Measurements from ENCODE around the gene TNS2. TPM values are rescaled to one million over a fixed set of nuclear protein-coding genes. Genes with fewer than 3 reads are reported as not detected.

The TNS2 gene
- total and polyA plus RNA-seq, 2 of the 13 experiments (the other 11 are each of a cell fraction or from before 2014, with no cell fraction given), result 8.9 to 20.4 TPM

DNA sequence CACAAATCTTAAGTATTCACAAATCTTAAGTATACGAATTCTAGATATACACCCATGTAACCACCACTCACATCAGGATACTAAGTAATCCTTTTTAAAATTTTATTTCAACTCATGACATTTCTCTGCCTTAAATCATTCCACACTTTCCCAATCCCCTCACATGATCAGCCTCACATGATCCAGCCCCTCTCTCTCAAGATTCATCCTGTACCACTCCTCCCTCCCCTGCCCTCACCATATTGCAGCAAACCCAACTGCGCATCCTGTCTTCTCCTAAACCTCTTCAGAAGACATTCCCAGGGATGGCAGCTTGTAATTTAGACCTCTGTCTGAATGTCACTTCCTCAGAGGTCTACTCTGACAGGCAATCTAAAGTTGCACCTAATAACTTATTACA lies 45.3 kb upstream of the TNS2 start (continued):
- TF ChIP-seq, protein P1, sequence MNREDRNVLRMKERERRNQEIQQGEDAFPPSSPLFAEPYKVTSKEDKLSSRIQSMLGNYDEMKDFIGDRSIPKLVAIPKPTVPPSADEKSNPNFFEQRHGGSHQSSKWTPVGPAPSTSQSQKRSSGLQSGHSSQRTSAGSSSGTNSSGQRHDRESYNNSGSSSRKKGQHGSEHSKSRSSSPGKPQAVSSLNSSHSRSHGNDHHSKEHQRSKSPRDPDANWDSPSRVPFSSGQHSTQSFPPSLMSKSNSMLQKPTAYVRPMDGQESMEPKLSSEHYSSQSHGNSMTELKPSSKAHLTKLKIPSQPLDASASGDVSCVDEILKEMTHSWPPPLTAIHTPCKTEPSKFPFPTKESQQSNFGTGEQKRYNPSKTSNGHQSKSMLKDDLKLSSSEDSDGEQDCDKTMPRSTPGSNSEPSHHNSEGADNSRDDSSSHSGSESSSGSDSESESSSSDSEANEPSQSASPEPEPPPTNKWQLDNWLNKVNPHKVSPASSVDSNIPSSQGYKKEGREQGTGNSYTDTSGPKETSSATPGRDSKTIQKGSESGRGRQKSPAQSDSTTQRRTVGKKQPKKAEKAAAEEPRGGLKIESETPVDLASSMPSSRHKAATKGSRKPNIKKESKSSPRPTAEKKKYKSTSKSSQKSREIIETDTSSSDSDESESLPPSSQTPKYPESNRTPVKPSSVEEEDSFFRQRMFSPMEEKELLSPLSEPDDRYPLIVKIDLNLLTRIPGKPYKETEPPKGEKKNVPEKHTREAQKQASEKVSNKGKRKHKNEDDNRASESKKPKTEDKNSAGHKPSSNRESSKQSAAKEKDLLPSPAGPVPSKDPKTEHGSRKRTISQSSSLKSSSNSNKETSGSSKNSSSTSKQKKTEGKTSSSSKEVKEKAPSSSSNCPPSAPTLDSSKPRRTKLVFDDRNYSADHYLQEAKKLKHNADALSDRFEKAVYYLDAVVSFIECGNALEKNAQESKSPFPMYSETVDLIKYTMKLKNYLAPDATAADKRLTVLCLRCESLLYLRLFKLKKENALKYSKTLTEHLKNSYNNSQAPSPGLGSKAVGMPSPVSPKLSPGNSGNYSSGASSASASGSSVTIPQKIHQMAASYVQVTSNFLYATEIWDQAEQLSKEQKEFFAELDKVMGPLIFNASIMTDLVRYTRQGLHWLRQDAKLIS (CRISPR knock-in tag; IDR thresholded peaks at IDR 0.05), result no peak

DNA sequence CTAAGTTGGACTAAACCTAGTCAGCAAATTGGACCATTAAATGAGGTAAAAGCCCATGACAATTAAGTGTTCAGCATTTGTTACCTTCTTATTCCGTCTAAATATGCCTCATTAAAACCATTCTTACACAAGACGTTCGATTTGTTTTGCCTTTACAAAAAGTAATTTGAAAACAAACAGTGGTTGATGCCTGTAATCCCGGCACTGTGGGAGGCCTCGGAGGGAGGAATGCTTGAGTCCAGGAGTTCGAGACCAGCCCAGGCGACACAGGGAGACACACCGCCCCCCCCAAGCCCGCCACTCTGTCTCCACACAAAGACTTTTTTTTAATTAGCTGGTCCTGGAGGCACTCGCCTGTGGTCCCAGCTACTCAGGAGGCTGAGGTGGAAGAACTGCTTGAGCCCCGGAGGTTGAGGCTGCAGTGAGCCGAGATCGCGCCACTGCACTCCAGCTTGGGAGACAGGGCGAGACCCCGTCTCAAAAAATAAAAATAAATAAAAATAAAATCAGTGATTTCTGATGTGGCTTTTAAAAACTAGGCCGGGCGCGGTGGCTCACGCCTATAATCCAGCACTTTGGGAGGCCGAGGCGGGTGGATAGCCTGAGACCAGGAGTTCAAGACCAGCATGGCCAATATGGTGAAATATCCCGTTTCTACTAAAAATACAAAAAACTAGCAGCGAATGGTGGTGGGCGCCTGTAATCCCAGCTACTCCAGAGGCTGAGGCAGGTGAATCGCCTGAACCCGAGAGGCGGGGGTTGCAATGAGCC lies 44.5 kb upstream of the TNS2 start:
- POLR2A ChIA-PET, result interaction anchor here (0.7 to 4.0 kb wide), 32 partner anchors 11 to 316 kb away, joined by 3 to 159 read pairs (median 6); partner anchors contain the start of genes AAAS, CSAD, KRT18 and KRT8
- in situ Hi-C loops (cut with HindIII; ENCODE audit: extremely low pct_ligation_motif_present, low pct_unique_long_range_greater_than_20kb), result no loop called here
- CTCF ChIA-PET (ENCODE audit: low intra/inter-chr PET ratio, low total read pairs), result interaction anchor here (1.7 kb wide), 1 partner anchor 25 kb away, joined by 5 read pairs; no protein-coding TSS in a partner anchor
- TF ChIP-seq ZNF577 (CRISPR knock-in tag; IDR thresholded peaks at IDR 0.05; ENCODE audit: borderline replicate concordance, low read depth) (no peak), KLF15 (CRISPR knock-in tag; IDR thresholded peaks at IDR 0.05; ENCODE audit: borderline replicate concordance) (no peak), IKZF1 (IDR thresholded peaks at IDR 0.05) (no peak), MAFK (conservative IDR thresholded peaks at IDR 0.05 in 1 of 2, IDR thresholded peaks at IDR 0.05 in 1 of 2; ENCODE audit: low read length in 2 of 2) (peak in 1 of 2 experiments; percentile 48; a peak in 1 of 4 replicates), ZNF781 (CRISPR knock-in tag; IDR thresholded peaks at IDR 0.05; ENCODE audit: borderline replicate concordance, not compliant biosample characterization) (no peak), ZMYM2 (CRISPR knock-in tag; IDR thresholded peaks at IDR 0.05) (no peak), ZNF598 (CRISPR knock-in tag; IDR thresholded peaks at IDR 0.05; ENCODE audit: borderline replicate concordance) (no peak), SMAD1 (CRISPR knock-in tag; IDR thresholded peaks at IDR 0.05; ENCODE audit: borderline replicate concordance, low read depth) (0 out of 2 replicates have a peak, but pooled peaks have one; percentile 3), TOPORS (CRISPR knock-in tag; IDR thresholded peaks at IDR 0.05) (no peak), ZNF563 (CRISPR knock-in tag; IDR thresholded peaks at IDR 0.05) (peak; percentile 21; the same call in 1 of the 2 replicates), ZNF232 (CRISPR knock-in tag; IDR thresholded peaks at IDR 0.05; ENCODE audit: borderline replicate concordance) (peak; percentile 36; the same call in 1 of the 2 replicates)
- TF ChIP-seq, protein P2, sequence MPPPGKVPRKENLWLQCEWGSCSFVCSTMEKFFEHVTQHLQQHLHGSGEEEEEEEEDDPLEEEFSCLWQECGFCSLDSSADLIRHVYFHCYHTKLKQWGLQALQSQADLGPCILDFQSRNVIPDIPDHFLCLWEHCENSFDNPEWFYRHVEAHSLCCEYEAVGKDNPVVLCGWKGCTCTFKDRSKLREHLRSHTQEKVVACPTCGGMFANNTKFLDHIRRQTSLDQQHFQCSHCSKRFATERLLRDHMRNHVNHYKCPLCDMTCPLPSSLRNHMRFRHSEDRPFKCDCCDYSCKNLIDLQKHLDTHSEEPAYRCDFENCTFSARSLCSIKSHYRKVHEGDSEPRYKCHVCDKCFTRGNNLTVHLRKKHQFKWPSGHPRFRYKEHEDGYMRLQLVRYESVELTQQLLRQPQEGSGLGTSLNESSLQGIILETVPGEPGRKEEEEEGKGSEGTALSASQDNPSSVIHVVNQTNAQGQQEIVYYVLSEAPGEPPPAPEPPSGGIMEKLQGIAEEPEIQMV (CRISPR knock-in tag; IDR thresholded peaks at IDR 0.05; ENCODE audit: low read depth), result no peak

More for the DNA sequence above, 44.5 kb upstream of the TNS2 start:
- Histone ChIP-seq H3K36me3 (replicated peaks in 1 of 2; ENCODE audit: control insufficient read depth in 1 of 2, insufficient read depth in 2 of 2, low read length in 2 of 2) (peaks cover 0 to 15% of the 10 kb centered on the region in 2 experiments; a peak in 3 of 5 replicates), H3K79me2 (ENCODE audit: insufficient read depth, low read length) (peaks cover 41% of the 10 kb centered on the region), H3K4me2 (ENCODE audit: low read depth, low read length) (peak overlapping the region; percentile 79), H3K27ac (ENCODE audit: extremely low read length, insufficient read depth, low read length) (peak overlapping the region; percentile 99), H3K27me3 (ENCODE audit: control insufficient read depth in 1 of 2, insufficient read depth in 2 of 2, low read length in 2 of 2) (no peaks in the 10 kb centered on the region; a peak in 1 of 5 replicates), H3K4me3 (replicated peaks in 1 of 3; ENCODE audit: insufficient read depth in 1 of 3, low read depth in 2 of 3, low read length in 3 of 3) (peak overlapping the region; percentile 89 to 93 (median 92)), H2AFZ (ENCODE audit: low read length) (no peak overlapping the region), H3K9me3 (ENCODE audit: low read length) (no peaks in the 10 kb centered on the region), H3K4me1 (ENCODE audit: insufficient read depth, low read length) (peaks cover 39% of the 10 kb centered on the region), H3K9ac (ENCODE audit: insufficient read depth, low read depth, low read length) (peak overlapping the region; percentile 82), H4K20me1 (ENCODE audit: insufficient read depth, low read length) (peaks cover 35% of the 10 kb centered on the region)
- BruUV-seq (replicated peaks), result TSS peak; percentile 88
- ATAC-seq, result no peak
- peak; percentile 8 for FAIRE-seq
- 3% methylated on average over 27 of the region's 28 CpGs for WGBS (ENCODE audit: low lambda C conversion rate)
- no peak for DNase-seq (ENCODE audit: low spot score)
- intact Hi-C loops (cut with micrococcal nuclease; ENCODE audit: unreplicated experiment), result no loop called here

Data from HepG2 (cell line).